Heart left ventricle (tissue), 16 donors: ENCODE measurements around the gene CNTRL. TPM values are rescaled to one million over a fixed set of nuclear protein-coding genes. Genes with fewer than 3 reads are reported as not detected.

Experiments
- ATAC-seq, 4 donors: fragments of 200-7000 bp; cut with Tn5 transposase; one replicate each; pipeline ENCODE4 v1.9.1; 2020 to 2022; ENCODE audit warnings: moderate library complexity in 4 of 4, mild to moderate bottlenecking in 3 of 4, moderate number of reproducible peaks in 1 of 4
- DNase-seq, 5 donors: peaks; one replicate each; pipeline ENCODE4 v3.0.0-alpha.2; 2020
- H3K27ac ChIP-seq, 12 donors: fragments of 200-600 bp; sonication (generic) in 4 of 12; one replicate each; pipeline versions ENCODE4 v1.5.0 to v1.8.0; 2016 to 2022; ENCODE audit warnings: mild to moderate bottlenecking in 2 of 12
- H3K27me3 ChIP-seq, 9 donors: fragments of 200-600 bp; sonication (generic) in 2 of 9; one replicate each; pipeline versions ENCODE4 v1.5.1 to v1.8.0; 2016 to 2022; ENCODE audit warnings: mild to moderate bottlenecking in 3 of 9
- H3K36me3 ChIP-seq, 9 donors: fragments of 200-600 bp; sonication (generic) in 2 of 9; one replicate each; pipeline versions ENCODE4 v1.5.0 to v1.8.0; 2018 to 2022; ENCODE audit warnings: mild to moderate bottlenecking in 2 of 9
- H3K4me1 ChIP-seq, 12 donors: fragments of 200-600 bp; sonication (generic) in 4 of 12; one replicate each; pipeline versions ENCODE4 v1.5.0 to v1.8.0; 2016 to 2022; ENCODE audit warnings: mild to moderate bottlenecking in 3 of 12
- H3K4me3 ChIP-seq, 12 donors: fragments of 200-600 bp; sonication (generic) in 4 of 12; one replicate each; pipeline versions ENCODE4 v1.5.0 to v1.8.0; 2017 to 2022; ENCODE audit warnings: mild to moderate bottlenecking in 9 of 12, moderate library complexity in 4 of 12
- H3K9me3 ChIP-seq, 12 donors: fragments of 200-600 bp; sonication (generic) in 4 of 12; one replicate each; pipeline versions ENCODE4 v1.5.0 to v1.8.0; 2016 to 2022; ENCODE audit warnings: mild to moderate bottlenecking in 1 of 12
- POLR2A ChIP-seq, 2 donors: fragments of 450-650 bp; IDR thresholded peaks; one replicate each; pipeline ENCODE4 v1.6.1; 2017; ENCODE audit warnings: antibody characterized with exemption in 2 of 2, mild to moderate bottlenecking in 2 of 2, moderate library complexity in 2 of 2
- WGBS, 4 donors: extraction: QIAGEN DNeasy Blood & Tissue Kit in 2 of 4; methylation state at CpG; one replicate each; pipeline versions ENCODE4 v1.1.5 to v1.1.7; 2013 to 2018; 5-methylcytosine and 5-hydroxymethylcytosine counted together
- intact Hi-C, 10 donors: fragments of 100-400 bp; cut with DNase I; formaldehyde crosslinking; loops; one replicate each; pipeline versions ENCODE4 v1.11.1 to v1.14.2; 2022
- polyA plus RNA-seq, 2 donors: library from polyadenylated mRNA; stranded (reverse); fragments of 200-250 nt; gene quantifications; one replicate each; pipeline ENCODE4 v1.2.3, GENCODE V29; 2013
- total RNA-seq, 9 donors: library from RNA; depleted of rRNA in 2 of 9; stranded (reverse); fragments of >200 nt in 2 of 9; fragmentation: NEBNext Ultra II Directional in 3 of 9; extraction: Animal tissue kit (Norgen Biotek cat#: 25700) in 3 of 9; gene quantifications; one replicate each; pipeline versions ENCODE4 v1.1.0 to v1.2.4, GENCODE V29; 2016 to 2023
- TF ChIP-seq, protein P1 (sequence below), 12 donors: fragments of 200-600 bp; sonication (generic) in 4 of 12; IDR thresholded peaks; one replicate each; pipeline versions ENCODE4 v1.5.0 to v1.8.0; 2018 to 2022; ENCODE audit warnings: antibody characterized with exemption in 12 of 12, mild to moderate bottlenecking in 5 of 12
- donor health status: ischemic (EF 13 %, LVEDD 7.1; RV severe dilation, severe dysfunction).
- donor health status: healthy with polysubstance abuse.
- donor health status: DM: no; HTN: yes; CAD: no.
- donor health status: DM: no; HTN: no; CAD: no.
- donor health status: ischemic (EF 25% LVEDD 6.9; RV normal size, moderate dysfunction).
- donor health status: ischemic (EF 25% LVEDD 5.7; RV mildly dilated, moderate dysfunction).
- donor health status: healthy.
- donor health status: DM: yes; HTN: yes; CAD: no.
- donor health status: ischemic (EF 35%, LVEDD 5.7; RV mildly dilated, moderate dysfunction).
- donor health status: nonischemic (EF 11% LVEDD 7.7; RV severe dilation, severe dysfunction).
- donor health status: DM: yes; HTN: yes; CAD: no.
- donor health status: PGD.
- donor health status: ischemic (EF 29% LVEDD 5.4; RV normal size, mild dysfunction).
- donor health status: nonischemic (EF 23%, LVEDD 6.1; RV moderate dilation, normal function).

The CNTRL gene
- total and polyA plus RNA-seq, 11 donors, result 2.5 to 11.4 (median 3.7) TPM

DNA sequence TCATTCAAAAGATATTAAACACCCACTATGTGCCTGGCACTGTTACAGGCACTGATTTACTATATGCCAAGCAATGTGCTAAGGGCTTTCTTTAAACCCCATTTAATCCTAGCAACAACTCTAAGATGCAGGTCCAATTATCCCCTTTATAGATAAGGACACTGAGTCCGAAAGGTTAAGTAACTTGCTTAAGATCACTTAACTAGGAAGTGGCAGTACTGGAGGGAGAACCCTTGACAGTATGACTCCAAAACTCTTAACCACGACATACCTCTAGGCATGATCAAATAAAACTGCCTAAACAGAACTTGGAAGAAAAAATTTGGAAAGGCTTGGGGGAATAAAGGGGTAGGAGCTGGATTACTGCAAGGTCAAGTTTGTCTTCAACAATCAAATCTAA lies 125.2 kb downstream of the CNTRL start:
- peak overlapping the region in 10 of 12 donors; percentile 79 to 96 (median 90) for H3K4me3 ChIP-seq
- no peak for ATAC-seq

GRCh38 chr9:121200356-121200755 lies 125.6 kb downstream of the CNTRL start:
- Histone ChIP-seq H3K36me3 (no peaks in the 10 kb centered on the region), H3K4me3 (peak overlapping the region; percentile 79 to 96 (median 90)), H3K27me3 (no peaks in the 10 kb centered on the region), H3K9me3 (no peaks in the 10 kb centered on the region), H3K27ac (peak overlapping the region in 10 of 12 donors; percentile 8 to 98 (median 94)), H3K4me1 (peaks cover 8 to 60% (median 55%) of the 10 kb centered on the region in 12 donors)
- DNase-seq, result no peak
- no peak for ATAC-seq
- no peak for TF ChIP-seq POLR2A (IDR thresholded peaks at IDR 0.05)
- TF ChIP-seq, protein P1, sequence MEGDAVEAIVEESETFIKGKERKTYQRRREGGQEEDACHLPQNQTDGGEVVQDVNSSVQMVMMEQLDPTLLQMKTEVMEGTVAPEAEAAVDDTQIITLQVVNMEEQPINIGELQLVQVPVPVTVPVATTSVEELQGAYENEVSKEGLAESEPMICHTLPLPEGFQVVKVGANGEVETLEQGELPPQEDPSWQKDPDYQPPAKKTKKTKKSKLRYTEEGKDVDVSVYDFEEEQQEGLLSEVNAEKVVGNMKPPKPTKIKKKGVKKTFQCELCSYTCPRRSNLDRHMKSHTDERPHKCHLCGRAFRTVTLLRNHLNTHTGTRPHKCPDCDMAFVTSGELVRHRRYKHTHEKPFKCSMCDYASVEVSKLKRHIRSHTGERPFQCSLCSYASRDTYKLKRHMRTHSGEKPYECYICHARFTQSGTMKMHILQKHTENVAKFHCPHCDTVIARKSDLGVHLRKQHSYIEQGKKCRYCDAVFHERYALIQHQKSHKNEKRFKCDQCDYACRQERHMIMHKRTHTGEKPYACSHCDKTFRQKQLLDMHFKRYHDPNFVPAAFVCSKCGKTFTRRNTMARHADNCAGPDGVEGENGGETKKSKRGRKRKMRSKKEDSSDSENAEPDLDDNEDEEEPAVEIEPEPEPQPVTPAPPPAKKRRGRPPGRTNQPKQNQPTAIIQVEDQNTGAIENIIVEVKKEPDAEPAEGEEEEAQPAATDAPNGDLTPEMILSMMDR (IDR thresholded peaks at IDR 0.05), result no peak
- intact Hi-C loops, result no loop called here
- 12 to 21% (median 15%) methylated on average over 4 of the region's 4 CpGs for WGBS, 4 donors

More for the DNA sequence above, 125.2 kb downstream of the CNTRL start:
- Histone ChIP-seq H3K27me3 (no peaks in the 10 kb centered on the region), H3K4me1 (peaks cover 8 to 64% (median 59%) of the 10 kb centered on the region in 12 donors), H3K9me3 (no peaks in the 10 kb centered on the region), H3K36me3 (no peaks in the 10 kb centered on the region), H3K27ac (peak overlapping the region in 2 of 12 donors; percentile 36 to 96)
- intact Hi-C loops, result no loop called here
- WGBS, 4 donors, result 14 to 19% (median 16%) methylated on average over 2 of the region's 2 CpGs
- DNase-seq, result no peak
- TF ChIP-seq, protein P1 (IDR thresholded peaks at IDR 0.05), result no peak
- TF ChIP-seq POLR2A (IDR thresholded peaks at IDR 0.05), result no peak

DNA sequence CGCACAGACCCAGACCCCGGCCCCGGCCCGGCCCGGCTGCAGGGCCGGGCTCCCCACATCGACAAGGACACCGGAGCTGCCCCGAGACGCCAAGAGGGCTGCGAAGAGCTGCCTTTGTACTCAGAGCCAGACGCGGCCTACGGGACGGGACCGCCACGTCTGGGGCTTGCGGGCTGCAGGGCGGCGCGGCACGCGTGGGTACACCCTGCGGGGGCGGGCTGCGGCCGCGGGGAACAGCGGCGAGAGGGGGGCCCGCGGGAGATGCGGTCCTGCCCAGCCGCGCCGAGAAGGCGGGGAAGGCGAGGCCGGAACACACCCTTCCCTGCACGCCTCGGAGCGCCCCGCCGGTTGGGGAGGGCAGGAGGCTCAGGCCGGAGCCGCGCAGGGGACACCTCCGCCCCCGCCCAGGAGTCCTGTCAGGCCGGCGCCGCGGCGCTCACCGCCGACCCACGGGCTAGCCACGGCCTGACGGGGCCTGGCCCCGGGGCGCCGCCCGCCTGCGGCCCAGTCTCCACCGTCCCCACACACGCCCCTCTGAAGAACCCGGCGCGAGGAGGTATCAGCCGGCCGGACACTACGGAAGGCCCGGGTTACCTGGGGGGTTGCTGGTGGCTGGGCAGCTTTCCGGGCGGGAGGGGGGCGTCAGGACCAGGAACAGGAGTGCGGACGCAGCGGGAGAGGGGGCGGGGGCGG lies 126.4 kb downstream of the CNTRL start:
- H3K36me3 ChIP-seq, result no peaks in the 10 kb centered on the region
- peaks cover 8 to 51% (median 46%) of the 10 kb centered on the region in 12 donors for H3K4me1 ChIP-seq
- intact Hi-C loops, result no loop called here
- H3K9me3 ChIP-seq, result no peaks in the 10 kb centered on the region
- no peaks in the 10 kb centered on the region for H3K27me3 ChIP-seq
- TF ChIP-seq, protein P1 (IDR thresholded peaks at IDR 0.05), result no peak
- TF ChIP-seq POLR2A (IDR thresholded peaks at IDR 0.05), result no peak
- peak in 3 of 4 donors; percentile 34 to 71 (median 64) for ATAC-seq
- H3K27ac ChIP-seq, result peak overlapping the region; percentile 79 to 98 (median 94)
- WGBS, 4 donors, result 0 to 1% (median 0%) methylated on average over 6 to 81 of the region's 81 CpGs
- DNase-seq, result peak; percentile 53 to 82 (median 62)
- peak overlapping the region; percentile 79 to 96 (median 90) for H3K4me3 ChIP-seq

DNA sequence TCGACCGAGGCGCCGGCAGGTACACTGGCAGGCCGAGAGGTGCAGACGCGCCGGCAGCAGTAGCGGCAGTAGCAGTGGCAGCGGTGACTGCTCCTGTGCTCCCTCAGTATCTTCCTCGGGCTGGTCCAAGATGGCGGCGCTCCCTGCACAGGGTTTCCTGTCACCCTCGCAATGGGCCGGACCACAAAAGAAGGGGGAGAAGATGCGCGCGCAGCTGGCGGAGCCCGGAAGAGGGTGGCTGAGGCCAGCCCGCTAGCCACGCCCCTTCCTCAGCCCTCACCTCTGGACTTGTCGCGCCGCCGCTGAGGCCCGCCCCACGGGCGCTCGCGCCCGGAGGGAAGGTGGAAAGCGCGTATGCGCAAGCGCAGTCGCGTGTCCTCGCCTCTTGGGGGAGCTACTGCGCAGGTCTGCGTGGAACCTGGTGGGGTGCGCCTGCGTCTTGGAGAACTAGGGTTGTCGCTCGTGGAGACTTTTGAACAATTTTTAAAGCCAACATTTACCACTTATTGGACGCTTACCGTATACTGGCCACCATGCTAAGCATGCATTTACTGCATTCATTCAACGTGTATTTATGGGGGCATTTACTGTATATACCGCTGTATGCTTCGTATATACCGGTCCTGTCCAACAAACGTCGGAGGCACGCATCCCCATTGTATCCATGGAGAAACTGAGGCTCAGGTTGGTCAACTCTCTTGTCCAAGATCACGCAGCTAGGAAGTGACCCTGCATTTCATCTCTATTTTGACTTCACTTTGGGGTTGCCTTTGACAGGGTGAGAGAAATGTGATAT lies 127.2 kb downstream of the CNTRL start, which contains the start of gene RAB14:
TSS of gene RAB14 (minus strand) at position 132 of the 796 bp plus-strand sequence. CDS start 8,457 bp downstream, outside the sequence.
- Histone ChIP-seq H3K4me1 (peaks cover 8 to 48% (median 39%) of the 10 kb centered on the region in 12 donors), H3K4me3 (peak within 1 kb of the TSS; percentile 79 to 96 (median 90)), H3K27ac (peak within 1 kb of the TSS; percentile 79 to 98 (median 94)), H3K9me3 (no peaks in the 10 kb centered on the region), H3K27me3 (no peaks in the 10 kb centered on the region), H3K36me3 (no peaks in the 10 kb centered on the region)
- peak in 1 of 2 donors; percentile 68 for TF ChIP-seq POLR2A (IDR thresholded peaks at IDR 0.05)
- TF ChIP-seq, protein P1 (IDR thresholded peaks at IDR 0.05), result peak; percentile 49 to 85 (median 68)
- WGBS, 4 donors, result 2 to 4% (median 4%) methylated on average over 43 to 55 of the region's 55 CpGs
- DNase-seq (peak; percentile 100), ATAC-seq (peak; percentile 95 to 98 (median 98))
- intact Hi-C loops, result no loop called here
